D341Med (cell line): ENCODE measurements around the gene NPIPB8.
"Not testable (repeated sequence)": the region's sequence is repeated elsewhere in the genome, so short reads cannot be mapped to it uniquely, and the experiment has no call there.

Source experiments
- DNase-seq: peaks from one replicate; pipeline ENCODE4 v3.0.0; 2012; ENCODE audit warnings: low spot score

Gene NPIPB8

GRCh38 chr16:28607116-28607623 is 30.7 kb upstream of the NPIPB8 start:
- peak; percentile 3 for DNase-seq

- DNase-seq, result not testable (repeated sequence)
Observed at GRCh38 chr16:28607681-28608495, 30.0 kb upstream of the NPIPB8 start.

- not testable (repeated sequence) for DNase-seq
Observed at GRCh38 chr16:28608496-28608808, 29.4 kb upstream of the NPIPB8 start.

- DNase-seq, result not testable (repeated sequence)
Observed at GRCh38 chr16:28608867-28609596, 28.8 kb upstream of the NPIPB8 start.

- peak; percentile 21 for DNase-seq
Observed at GRCh38 chr16:28609631-28610594, 28.0 kb upstream of the NPIPB8 start, which contains the start of gene SULT1A1. TSS of gene SULT1A1 (minus strand) at chr16:28610044. CDS start at chr16:28608855, 1,189 bp downstream.

- peak; percentile 8 for DNase-seq
Observed at GRCh38 chr16:28610595-28611191, 27.2 kb upstream of the NPIPB8 start.

- DNase-seq, result not testable (repeated sequence)
Observed at GRCh38 chr16:28612359-28613280, 25.2 kb upstream of the NPIPB8 start.

GRCh38 chr16:28613912-28614311 is 24.0 kb upstream of the NPIPB8 start:
- not testable (repeated sequence) for DNase-seq

GRCh38 chr16:28614561-28614960 is 23.3 kb upstream of the NPIPB8 start:
- not testable (repeated sequence) for DNase-seq

- DNase-seq, result not testable (repeated sequence)
Observed at GRCh38 chr16:28615486-28616223, 22.2 kb upstream of the NPIPB8 start.

GRCh38 chr16:28616224-28616577 is 21.7 kb upstream of the NPIPB8 start:
- DNase-seq, result not testable (repeated sequence)

GRCh38 chr16:28616636-28617035 is 21.2 kb upstream of the NPIPB8 start:
- DNase-seq, result no peak

GRCh38 chr16:28617874-28618273 is 20.0 kb upstream of the NPIPB8 start:
- no peak for DNase-seq

GRCh38 chr16:28620316-28620715 is 17.5 kb upstream of the NPIPB8 start:
- DNase-seq, result not testable (repeated sequence)

GRCh38 chr16:28621481-28622155 is 16.2 kb upstream of the NPIPB8 start:
- no peak for DNase-seq

GRCh38 chr16:28622532-28623171 is 15.2 kb upstream of the NPIPB8 start:
- DNase-seq, result not testable (repeated sequence)

GRCh38 chr16:28623172-28623711 is 14.6 kb upstream of the NPIPB8 start:
- peak; percentile 27 for DNase-seq

- not testable (repeated sequence) for DNase-seq
Observed at GRCh38 chr16:28630905-28631304, 7.0 kb upstream of the NPIPB8 start.
